ENCODE data around the gene AR. TPM values are rescaled to one million over a fixed set of nuclear protein-coding genes. Genes with fewer than 3 reads are reported as not detected.

AR gene
- total and polyA plus RNA-seq, 2 of the 4 experiments (the other 2 are of a cell fraction): 1.5 to 4.7 TPM

DNA sequence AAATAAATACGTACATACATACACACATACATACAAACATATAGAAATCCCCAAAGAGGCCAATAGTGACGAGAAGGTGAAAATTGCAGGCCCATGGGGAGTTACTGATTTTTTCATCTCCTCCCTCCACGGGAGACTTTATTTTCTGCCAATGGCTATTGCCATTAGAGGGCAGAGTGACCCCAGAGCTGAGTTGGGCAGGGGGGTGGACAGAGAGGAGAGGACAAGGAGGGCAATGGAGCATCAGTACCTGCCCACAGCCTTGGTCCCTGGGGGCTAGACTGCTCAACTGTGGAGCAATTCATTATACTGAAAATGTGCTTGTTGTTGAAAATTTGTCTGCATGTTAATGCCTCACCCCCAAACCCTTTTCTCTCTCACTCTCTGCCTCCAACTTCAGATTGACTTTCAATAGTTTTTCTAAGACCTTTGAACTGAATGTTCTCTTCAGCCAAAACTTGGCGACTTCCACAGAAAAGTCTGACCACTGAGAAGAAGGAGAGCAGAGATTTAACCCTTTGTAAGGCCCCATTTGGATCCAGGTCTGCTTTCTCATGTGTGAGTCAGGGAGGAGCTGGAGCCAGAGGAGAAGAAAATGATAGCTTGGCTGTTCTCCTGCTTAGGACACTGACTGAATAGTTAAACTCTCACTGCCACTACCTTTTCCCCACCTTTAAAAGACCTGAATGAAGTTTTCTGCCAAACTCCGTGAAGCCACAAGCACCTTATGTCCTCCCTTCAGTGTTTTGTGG lies 180.7 kb downstream of the AR start:
- no peak for DNase-seq
- CTCF ChIA-PET: no interaction called here
- in situ Hi-C loops (cut with MboI; ENCODE audit: low sequenced_read_pairs): no loop called here

More for the DNA sequence above, 180.7 kb downstream of the AR start:
- Histone ChIP-seq H3K14ac (replicated peaks; ENCODE audit: low read depth, low read length) (no peak overlapping the region), H3K4me3 (ENCODE audit: insufficient read depth, low read depth, low read length) (no peak overlapping the region), H3K4ac (ENCODE audit: low read depth, low read length) (no peak overlapping the region), H2BK15ac (ENCODE audit: low read depth, low read length) (no peak overlapping the region), H2AFZ (replicated peaks; ENCODE audit: low read length, poor library complexity) (no peak overlapping the region), H4K5ac (ENCODE audit: low read depth, low read length) (no peak overlapping the region), H4K8ac (ENCODE audit: low read depth in 2 of 2, low read length in 2 of 2) (no peak overlapping the region), H3K27ac (ENCODE audit: insufficient read depth, low read length) (no peak overlapping the region), H3K18ac (ENCODE audit: low read depth, low read length) (no peak overlapping the region), H3K56ac (ENCODE audit: extremely low read depth, insufficient read depth, low read length) (no peak overlapping the region), H2BK20ac (ENCODE audit: low read depth, low read length) (no peak overlapping the region), H3K9me3 (ENCODE audit: control insufficient read depth, insufficient read depth, low read length) (no peaks in the 10 kb centered on the region; the same call in 1 of the 2 replicates), H2AK9ac (replicated peaks; ENCODE audit: low read depth, low read length, poor library complexity) (no peak overlapping the region), H3K27me3 (ENCODE audit: control insufficient read depth, insufficient read depth, low read length) (no peaks in the 10 kb centered on the region), H4K20me1 (ENCODE audit: insufficient read depth, low read length) (no peaks in the 10 kb centered on the region), H3K79me1 (ENCODE audit: low read depth in 1 of 2, low read length in 2 of 2) (no peaks in the 10 kb centered on the region), H3K9me1 (ENCODE audit: insufficient read depth, low read length) (no peaks in the 10 kb centered on the region), H3K4me1 (ENCODE audit: control insufficient read depth, insufficient read depth, low read length) (no peaks in the 10 kb centered on the region), H2AK5ac (ENCODE audit: low read depth, low read length) (no peak overlapping the region), H3K36me3 (ENCODE audit: control insufficient read depth, insufficient read depth, low read length) (no peaks in the 10 kb centered on the region), H3K9ac (ENCODE audit: low read depth, low read length) (no peak overlapping the region), H3K4me2 (ENCODE audit: low read depth, low read length) (no peak overlapping the region), H2BK120ac (ENCODE audit: low read depth, low read length) (no peak overlapping the region), H4K91ac (ENCODE audit: insufficient read depth, low read depth, low read length) (no peak overlapping the region), H2BK5ac (ENCODE audit: low read depth, low read length, poor library complexity, severe bottlenecking) (no peak overlapping the region), H3K23ac (ENCODE audit: low read depth, low read length) (no peak overlapping the region)
- WGBS, 2 experiments (ENCODE audit: extremely low coverage in 2 of 2, insufficient read length in 1 of 2): 40% methylated on average over 2 of the region's 5 CpGs; no CpG with 5 or more reads in 1 of the 2 experiments
- BruUV-seq (replicated peaks): no TSS peak
- ATAC-seq (ENCODE audit: low read depth): no peak
- POLR2A ChIA-PET (ENCODE audit: unreplicated experiment): no interaction called here
- dilution Hi-C loops (cut with HindIII; ENCODE audit: low sequenced_read_pairs, unreplicated experiment) (no loop called here), intact Hi-C loops (cut with micrococcal nuclease) (no loop called here)
- TF ChIP-seq BHLHE40 (IDR thresholded peaks at IDR 0.05; ENCODE audit: low read depth, low read length): no peak
- no peak for TF ChIP-seq CHD1 (IDR thresholded peaks at IDR 0.05; ENCODE audit: low read depth, low read length)

All from IMR-90 (cell line).